K562 (cell line): ENCODE results near the gene NAPB.

ENCODE experiments used
- EWSR1 ChIP-seq: fragments of 450-650 bp; IDR thresholded peaks from 2 replicates; pipeline ENCODE4 v1.6.1; 2018; ENCODE audit warnings: borderline replicate concordance, mild to moderate bottlenecking, low read depth, moderate library complexity; ENCODE audit not compliant: partially characterized antibody
- POLR2A ChIP-seq: fragments of 450-650 bp; conservative IDR thresholded peaks from 2 replicates; pipeline ENCODE4 v1.6.1; 2016
- ZNF174 ChIP-seq: fragments of 250-450 bp; sonication (Bioruptor Pico); IDR thresholded peaks from 2 replicates; pipeline ENCODE4 v1.4.0; 2020; ENCODE audit warnings: mild to moderate bottlenecking
- ZNF175 ChIP-seq: fragments of 200-800 bp; sonication (Bioruptor generic); IDR thresholded peaks from 2 replicates; pipeline ENCODE4 v1.6.1; 2016; ENCODE audit warnings: low read depth, mild to moderate bottlenecking, missing genetic modification characterization, missing compliant biosample characterization
- ZNF75A ChIP-seq: fragments of 450-650 bp; formaldehyde crosslinking; IDR thresholded peaks from 2 replicates; pipeline ENCODE4 v1.4.0; 2020; ENCODE audit warnings: mild to moderate bottlenecking
- TF ChIP-seq, protein P1 (sequence below), 3 experiments: fragments of 200-800 bp in 1 of 3; fragments of 250-450 bp in 1 of 3; fragments of 450-650 bp in 1 of 3; sonication (Bioruptor Pico) in 1 of 3; sonication (Bioruptor generic) in 1 of 3; formaldehyde crosslinking in 1 of 3; IDR thresholded peaks; 2 replicates each; pipeline versions ENCODE4 v1.6.1 to v1.8.0; 2016 to 2022; ENCODE audit warnings: mild to moderate bottlenecking in 2 of 3, missing genetic modification characterization in 2 of 3, missing compliant biosample characterization in 1 of 3, moderate library complexity in 1 of 3
- TF ChIP-seq, protein P2 (sequence below), 2 experiments: IDR thresholded peaks; 2 replicates each; pipeline ENCODE4 v1.6.1; 2012; ENCODE audit warnings: improper control_type of control experiment in 2 of 2, low read depth in 2 of 2, low read length in 2 of 2, borderline replicate concordance in 1 of 2
- TF ChIP-seq, protein P3 (sequence below): fragments of 450-650 bp; formaldehyde crosslinking; IDR thresholded peaks from 2 replicates; pipeline ENCODE4 v1.4.0; 2020; ENCODE audit warnings: mild to moderate bottlenecking, moderate library complexity

DNA sequence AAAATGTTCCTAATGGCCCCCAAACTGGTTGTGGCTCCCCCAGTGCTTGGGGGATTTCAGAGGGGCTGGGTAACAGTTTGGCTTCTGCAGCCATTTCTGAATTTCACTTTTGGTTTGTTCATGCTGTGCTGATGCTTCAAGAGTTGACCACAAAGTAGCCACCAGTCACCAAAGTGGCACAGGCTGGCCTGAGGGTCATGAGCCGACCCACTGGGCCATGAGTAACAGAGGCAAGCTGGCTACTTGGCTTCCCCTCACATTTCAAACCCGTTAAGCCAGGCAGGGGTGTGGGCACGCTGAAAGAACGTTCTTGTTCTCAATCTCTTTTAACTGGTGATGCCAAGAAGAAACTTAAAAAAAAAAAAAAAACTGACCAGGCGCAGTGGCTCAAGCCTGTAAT is 85.8 kb downstream of the NAPB start:
- TF ChIP-seq POLR2A (no peak), ZNF174 (no peak), ZNF175 (no peak), ZNF75A (CRISPR knock-in tag) (no peak), EWSR1 (no peak)
- TF ChIP-seq, protein P1, sequence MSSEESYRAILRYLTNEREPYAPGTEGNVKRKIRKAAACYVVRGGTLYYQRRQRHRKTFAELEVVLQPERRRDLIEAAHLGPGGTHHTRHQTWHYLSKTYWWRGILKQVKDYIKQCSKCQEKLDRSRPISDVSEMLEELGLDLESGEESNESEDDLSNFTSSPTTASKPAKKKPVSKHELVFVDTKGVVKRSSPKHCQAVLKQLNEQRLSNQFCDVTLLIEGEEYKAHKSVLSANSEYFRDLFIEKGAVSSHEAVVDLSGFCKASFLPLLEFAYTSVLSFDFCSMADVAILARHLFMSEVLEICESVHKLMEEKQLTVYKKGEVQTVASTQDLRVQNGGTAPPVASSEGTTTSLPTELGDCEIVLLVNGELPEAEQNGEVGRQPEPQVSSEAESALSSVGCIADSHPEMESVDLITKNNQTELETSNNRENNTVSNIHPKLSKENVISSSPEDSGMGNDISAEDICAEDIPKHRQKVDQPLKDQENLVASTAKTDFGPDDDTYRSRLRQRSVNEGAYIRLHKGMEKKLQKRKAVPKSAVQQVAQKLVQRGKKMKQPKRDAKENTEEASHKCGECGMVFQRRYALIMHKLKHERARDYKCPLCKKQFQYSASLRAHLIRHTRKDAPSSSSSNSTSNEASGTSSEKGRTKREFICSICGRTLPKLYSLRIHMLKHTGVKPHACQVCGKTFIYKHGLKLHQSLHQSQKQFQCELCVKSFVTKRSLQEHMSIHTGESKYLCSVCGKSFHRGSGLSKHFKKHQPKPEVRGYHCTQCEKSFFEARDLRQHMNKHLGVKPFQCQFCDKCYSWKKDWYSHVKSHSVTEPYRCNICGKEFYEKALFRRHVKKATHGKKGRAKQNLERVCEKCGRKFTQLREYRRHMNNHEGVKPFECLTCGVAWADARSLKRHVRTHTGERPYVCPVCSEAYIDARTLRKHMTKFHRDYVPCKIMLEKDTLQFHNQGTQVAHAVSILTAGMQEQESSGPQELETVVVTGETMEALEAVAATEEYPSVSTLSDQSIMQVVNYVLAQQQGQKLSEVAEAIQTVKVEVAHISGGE (CRISPR knock-in tag; IDR thresholded peaks at IDR 0.05), result no peak
- TF ChIP-seq, protein P2, sequence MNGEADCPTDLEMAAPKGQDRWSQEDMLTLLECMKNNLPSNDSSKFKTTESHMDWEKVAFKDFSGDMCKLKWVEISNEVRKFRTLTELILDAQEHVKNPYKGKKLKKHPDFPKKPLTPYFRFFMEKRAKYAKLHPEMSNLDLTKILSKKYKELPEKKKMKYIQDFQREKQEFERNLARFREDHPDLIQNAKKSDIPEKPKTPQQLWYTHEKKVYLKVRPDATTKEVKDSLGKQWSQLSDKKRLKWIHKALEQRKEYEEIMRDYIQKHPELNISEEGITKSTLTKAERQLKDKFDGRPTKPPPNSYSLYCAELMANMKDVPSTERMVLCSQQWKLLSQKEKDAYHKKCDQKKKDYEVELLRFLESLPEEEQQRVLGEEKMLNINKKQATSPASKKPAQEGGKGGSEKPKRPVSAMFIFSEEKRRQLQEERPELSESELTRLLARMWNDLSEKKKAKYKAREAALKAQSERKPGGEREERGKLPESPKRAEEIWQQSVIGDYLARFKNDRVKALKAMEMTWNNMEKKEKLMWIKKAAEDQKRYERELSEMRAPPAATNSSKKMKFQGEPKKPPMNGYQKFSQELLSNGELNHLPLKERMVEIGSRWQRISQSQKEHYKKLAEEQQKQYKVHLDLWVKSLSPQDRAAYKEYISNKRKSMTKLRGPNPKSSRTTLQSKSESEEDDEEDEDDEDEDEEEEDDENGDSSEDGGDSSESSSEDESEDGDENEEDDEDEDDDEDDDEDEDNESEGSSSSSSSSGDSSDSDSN (IDR thresholded peaks at IDR 0.05; ENCODE audit: borderline replicate concordance in 1 of 2, low read depth in 2 of 2, low read length in 2 of 2), result no peak
- TF ChIP-seq, protein P3, sequence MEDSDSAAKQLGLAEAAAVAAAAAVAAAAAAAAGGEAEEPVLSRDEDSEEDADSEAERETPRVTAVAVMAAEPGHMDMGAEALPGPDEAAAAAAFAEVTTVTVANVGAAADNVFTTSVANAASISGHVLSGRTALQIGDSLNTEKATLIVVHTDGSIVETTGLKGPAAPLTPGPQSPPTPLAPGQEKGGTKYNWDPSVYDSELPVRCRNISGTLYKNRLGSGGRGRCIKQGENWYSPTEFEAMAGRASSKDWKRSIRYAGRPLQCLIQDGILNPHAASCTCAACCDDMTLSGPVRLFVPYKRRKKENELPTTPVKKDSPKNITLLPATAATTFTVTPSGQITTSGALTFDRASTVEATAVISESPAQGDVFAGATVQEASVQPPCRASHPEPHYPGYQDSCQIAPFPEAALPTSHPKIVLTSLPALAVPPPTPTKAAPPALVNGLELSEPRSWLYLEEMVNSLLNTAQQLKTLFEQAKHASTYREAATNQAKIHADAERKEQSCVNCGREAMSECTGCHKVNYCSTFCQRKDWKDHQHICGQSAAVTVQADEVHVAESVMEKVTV (CRISPR knock-in tag), result no peak
